Thyroid gland (tissue), 4 donors: ENCODE data around the gene NUDT4. TPM values are rescaled to one million over a fixed set of nuclear protein-coding genes. Genes with fewer than 3 reads are reported as not detected.
"Not testable (repeated sequence)": the region's sequence is repeated elsewhere in the genome, so short reads cannot be mapped to it uniquely, and the experiment has no call there.

Source experiments
- DNase-seq, 2 donors: peaks; one replicate each; pipeline ENCODE4 v3.0.0-alpha.2; 2019
- H3K27ac ChIP-seq, 3 donors: fragments of 200-600 bp; sonication (generic); 1 replicate in 2 of 3; 2 replicates in 1 of 3; pipeline ENCODE4 v1.5.1; 2016 to 2019; ENCODE audit warnings: mild to moderate bottlenecking in 1 of 3, moderate library complexity in 1 of 3
- H3K27me3 ChIP-seq: fragments of 200-600 bp; sonication (generic); one replicate; pipeline ENCODE4 v1.5.1; 2019
- H3K36me3 ChIP-seq, 2 donors: fragments of 200-600 bp; sonication (generic); one replicate each; pipeline ENCODE4 v1.5.1; 2016 to 2019
- H3K4me1 ChIP-seq, 2 donors: fragments of 200-600 bp; sonication (generic); one replicate each; pipeline ENCODE4 v1.5.1; 2017 to 2019
- H3K4me3 ChIP-seq, 3 donors: fragments of 200-600 bp; sonication (generic); replicated peaks in 1 of 3; 1 replicate in 2 of 3; 2 replicates in 1 of 3; pipeline ENCODE4 v1.5.1; 2016; ENCODE audit warnings: mild to moderate bottlenecking in 1 of 3
- H3K9me3 ChIP-seq: fragments of 200-600 bp; sonication (generic); one replicate; pipeline ENCODE4 v1.5.1; 2017
- CTCF ChIP-seq, 6 experiments: fragments of 200-600 bp in 3 of 6; fragments of 450-650 bp in 3 of 6; sonication (generic) in 3 of 6; IDR thresholded peaks; one replicate each; pipeline ENCODE4 v1.5.1; 2016 to 2019; ENCODE audit warnings: antibody characterized with exemption in 6 of 6, mild to moderate bottlenecking in 2 of 6, inconsistent platforms in 1 of 6, moderate library complexity in 1 of 6
- POLR2A ChIP-seq, 2 donors: fragments of 450-650 bp; IDR thresholded peaks; one replicate each; pipeline ENCODE4 v1.6.1; 2017; ENCODE audit warnings: antibody characterized with exemption in 2 of 2, mild to moderate bottlenecking in 2 of 2, moderate library complexity in 1 of 2
- WGBS, 2 donors: methylation state at CpG; one replicate each; pipeline ENCODE4 v1.1.5; 2017; 5-methylcytosine and 5-hydroxymethylcytosine counted together
- intact Hi-C: fragments of 100-400 bp; cut with DNase I; formaldehyde crosslinking; loops from one replicate; pipeline ENCODE4 v1.15.1; 2023
- total RNA-seq, 4 donors: library from RNA; depleted of rRNA; stranded (reverse); fragments of >200 nt; gene quantifications; one replicate each; pipeline ENCODE4 v1.2.3, GENCODE V29; 2016

NUDT4 gene
- total RNA-seq, 4 donors from 2014 or later = 102 to 125 (median 110) TPM

GRCh38 chr12:93387780-93388179 is 10.1 kb downstream of the NUDT4 start:
- H3K27me3 ChIP-seq = no peaks in the 10 kb centered on the region
- WGBS, 2 donors = 87 to 93% methylated on average over 2 of the region's 2 CpGs
- H3K36me3 ChIP-seq = no peaks in the 10 kb centered on the region
- no peak overlapping the region for H3K4me3 ChIP-seq
- intact Hi-C loops = loop anchor here (5.0 kb wide), 1 partner anchor 145 kb away; no protein-coding TSS in a partner anchor
- no peak for DNase-seq
- no peak overlapping the region for H3K27ac ChIP-seq
- no peaks in the 10 kb centered on the region for H3K9me3 ChIP-seq
- H3K4me1 ChIP-seq = peaks cover 47 to 57% of the 10 kb centered on the region in 2 donors
- TF ChIP-seq POLR2A (IDR thresholded peaks at IDR 0.05) (no peak), CTCF (IDR thresholded peaks at IDR 0.05) (no peak)

- H3K9me3 ChIP-seq = no peaks in the 10 kb centered on the region
- H3K4me1 ChIP-seq = peaks cover 46 to 54% of the 10 kb centered on the region in 2 donors
- peaks cover 3% of the 10 kb centered on the region in 2 donors for H3K36me3 ChIP-seq
- no peaks in the 10 kb centered on the region for H3K27me3 ChIP-seq
- no peak for DNase-seq
- H3K27ac ChIP-seq = peak overlapping the region; percentile 73 to 92 (median 89)
- no peak overlapping the region for H3K4me3 ChIP-seq
- intact Hi-C loops = no loop called here
- TF ChIP-seq POLR2A (IDR thresholded peaks at IDR 0.05) (no peak), CTCF (IDR thresholded peaks at IDR 0.05) (no peak)
- 32 to 36% methylated on average over 5 of the region's 5 CpGs for WGBS, 2 donors
Observed at GRCh38 chr12:93390031-93390430, 12.3 kb downstream of the NUDT4 start.

- Histone ChIP-seq H3K4me1 (peaks cover 46 to 54% of the 10 kb centered on the region in 2 donors), H3K9me3 (no peaks in the 10 kb centered on the region), H3K4me3 (no peak overlapping the region), H3K36me3 (peaks cover 6 to 8% of the 10 kb centered on the region in 2 donors), H3K27me3 (no peaks in the 10 kb centered on the region), H3K27ac (peak overlapping the region; percentile 73 to 92 (median 89))
- no peak for TF ChIP-seq CTCF (IDR thresholded peaks at IDR 0.05)
- TF ChIP-seq POLR2A (IDR thresholded peaks at IDR 0.05) = no peak
- 55% methylated on average over 5 of the region's 5 CpGs for WGBS, 2 donors
- intact Hi-C loops = no loop called here
- DNase-seq = peak; percentile 58 to 72
Observed at GRCh38 chr12:93390549-93391297, 13.0 kb downstream of the NUDT4 start.

- H3K4me1 ChIP-seq = peaks cover 43% of the 10 kb centered on the region in 2 donors
- WGBS, 2 donors = 61 to 66% methylated on average over 2 of the region's 2 CpGs
- peaks cover 20 to 25% of the 10 kb centered on the region in 2 donors for H3K36me3 ChIP-seq
- TF ChIP-seq POLR2A (IDR thresholded peaks at IDR 0.05) (no peak), CTCF (IDR thresholded peaks at IDR 0.05) (no peak)
- H3K9me3 ChIP-seq = no peaks in the 10 kb centered on the region
- H3K27ac ChIP-seq = peak overlapping the region in 1 of 3 donors; percentile 19
- intact Hi-C loops = no loop called here
- no peaks in the 10 kb centered on the region for H3K27me3 ChIP-seq
- H3K4me3 ChIP-seq = no peak overlapping the region
- DNase-seq = no peak
Observed at GRCh38 chr12:93393425-93393824, 15.7 kb downstream of the NUDT4 start.

- 89 to 90% methylated on average over 12 of the region's 12 CpGs for WGBS, 2 donors
- Histone ChIP-seq H3K27ac (no peak overlapping the region), H3K4me1 (peaks cover 8 to 14% of the 10 kb centered on the region in 2 donors), H3K4me3 (no peak overlapping the region), H3K36me3 (peaks cover 20 to 31% of the 10 kb centered on the region in 2 donors), H3K9me3 (no peaks in the 10 kb centered on the region), H3K27me3 (no peaks in the 10 kb centered on the region)
- DNase-seq = no peak
- intact Hi-C loops = no loop called here
- TF ChIP-seq CTCF (IDR thresholded peaks at IDR 0.05) (no peak), POLR2A (IDR thresholded peaks at IDR 0.05) (no peak)
Observed at GRCh38 chr12:93397412-93397811, 19.7 kb downstream of the NUDT4 start.

- intact Hi-C loops, DNase-seq, H3K4me1 ChIP-seq, H3K9me3 ChIP-seq, H3K4me3 ChIP-seq, H3K27me3 ChIP-seq, H3K27ac ChIP-seq: not testable (repeated sequence)
- WGBS, 2 donors = 33 to 80% methylated on average over 1 of the region's 5 CpGs
- H3K36me3 ChIP-seq = peaks cover 20 to 31% of the 10 kb centered on the region in 2 donors
Observed at GRCh38 chr12:93399183-93399863, 21.6 kb downstream of the NUDT4 start.
